HUES48 (cell line): ENCODE results near the gene PARD3.
A peak's percentile ranks its signal among the peaks of the same experiment; 100 is the strongest.
"Not testable (repeated sequence)": the region's sequence is repeated elsewhere in the genome, so short reads cannot be mapped to it uniquely, and the experiment has no call there.

Experiments used
- H3K27ac ChIP-seq: one replicate; pipeline ENCODE4 v1.7.0; 2013; ENCODE audit warnings: low read depth, low read length, inconsistent platforms
- H3K27me3 ChIP-seq: 2 replicates; pipeline ENCODE4 v1.6.1; 2013; ENCODE audit warnings: mild to moderate bottlenecking, low read length; ENCODE audit not compliant: control insufficient read depth, insufficient read depth
- H3K36me3 ChIP-seq: 2 replicates; pipeline ENCODE4 v1.6.1; 2013; ENCODE audit warnings: low read length; ENCODE audit not compliant: control insufficient read depth, insufficient read depth
- H3K4me1 ChIP-seq: 2 replicates; pipeline ENCODE4 v1.6.1; 2013; ENCODE audit warnings: mild to moderate bottlenecking, low read length; ENCODE audit not compliant: control insufficient read depth, insufficient read depth
- H3K4me3 ChIP-seq: 2 replicates; pipeline ENCODE4 v1.5.1; 2013; ENCODE audit warnings: mild to moderate bottlenecking, low read depth, low read length
- H3K9ac ChIP-seq: 2 replicates; pipeline ENCODE4 v1.6.1; 2013; ENCODE audit warnings: mild to moderate bottlenecking, low read depth, low read length, moderate library complexity
- H3K9me3 ChIP-seq: 2 replicates; pipeline ENCODE4 v1.6.1; 2013; ENCODE audit warnings: low read length; ENCODE audit not compliant: control insufficient read depth, insufficient read depth

Gene PARD3

DNA sequence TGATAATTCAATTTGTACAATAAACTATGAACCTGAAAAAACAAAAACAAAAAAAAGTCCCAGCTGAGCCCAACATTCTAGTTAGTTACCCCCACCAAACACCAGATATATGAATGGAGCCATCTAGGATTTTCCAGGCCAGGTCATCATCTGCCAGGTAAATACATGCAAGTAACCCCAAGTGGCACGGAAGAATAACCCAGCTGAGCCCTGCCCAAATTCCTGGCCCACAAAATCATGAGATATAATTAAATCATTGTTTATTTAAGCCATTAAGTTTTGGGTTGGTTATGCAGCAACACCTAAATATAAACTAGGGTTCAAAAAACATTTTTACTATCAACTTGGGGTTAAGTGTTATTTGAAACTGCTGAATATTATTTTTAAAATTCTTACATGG, 19.0 kb downstream of the PARD3 start:
- H3K9ac ChIP-seq, result no peak overlapping the region
- H3K4me1 ChIP-seq, result peaks cover 25% of the 10 kb centered on the region
- H3K9me3 ChIP-seq, result no peaks in the 10 kb centered on the region
- no peaks in the 10 kb centered on the region for H3K36me3 ChIP-seq
- no peak overlapping the region for H3K27ac ChIP-seq
- H3K27me3 ChIP-seq, result no peaks in the 10 kb centered on the region
- no peak overlapping the region for H3K4me3 ChIP-seq

GRCh38 chr10:34795334-34795733, 19.8 kb downstream of the PARD3 start:
- H3K27me3 ChIP-seq, result no peaks in the 10 kb centered on the region
- H3K27ac ChIP-seq, result no peak overlapping the region
- no peaks in the 10 kb centered on the region for H3K36me3 ChIP-seq
- H3K9me3 ChIP-seq, result no peaks in the 10 kb centered on the region
- peaks cover 18% of the 10 kb centered on the region for H3K4me1 ChIP-seq
- H3K4me3 ChIP-seq, result no peak overlapping the region
- H3K9ac ChIP-seq, result no peak overlapping the region

DNA sequence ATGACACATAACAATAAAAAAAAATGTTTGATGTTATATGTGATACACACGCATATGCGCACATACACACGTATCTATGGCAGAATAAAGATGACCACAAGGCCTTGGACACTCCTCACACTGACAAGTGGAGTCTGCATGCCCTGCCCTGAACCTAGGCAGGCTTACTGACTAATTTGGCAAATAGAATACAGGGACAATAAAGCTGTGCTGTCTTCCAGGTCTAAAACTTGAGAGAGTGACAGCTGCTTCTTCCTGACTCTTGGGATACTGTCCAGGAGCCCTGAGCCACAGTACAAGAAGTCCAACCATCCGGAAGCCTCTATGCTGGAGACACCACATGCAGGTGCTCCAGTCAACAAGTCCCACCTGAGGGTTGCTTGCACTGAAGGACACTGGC, 20.3 kb downstream of the PARD3 start:
- peaks cover 21% of the 10 kb centered on the region for H3K4me1 ChIP-seq
- no peaks in the 10 kb centered on the region for H3K36me3 ChIP-seq
- no peaks in the 10 kb centered on the region for H3K27me3 ChIP-seq
- no peaks in the 10 kb centered on the region for H3K9me3 ChIP-seq
- no peak overlapping the region for H3K9ac ChIP-seq
- H3K4me3 ChIP-seq, result no peak overlapping the region
- H3K27ac ChIP-seq, result no peak overlapping the region

DNA sequence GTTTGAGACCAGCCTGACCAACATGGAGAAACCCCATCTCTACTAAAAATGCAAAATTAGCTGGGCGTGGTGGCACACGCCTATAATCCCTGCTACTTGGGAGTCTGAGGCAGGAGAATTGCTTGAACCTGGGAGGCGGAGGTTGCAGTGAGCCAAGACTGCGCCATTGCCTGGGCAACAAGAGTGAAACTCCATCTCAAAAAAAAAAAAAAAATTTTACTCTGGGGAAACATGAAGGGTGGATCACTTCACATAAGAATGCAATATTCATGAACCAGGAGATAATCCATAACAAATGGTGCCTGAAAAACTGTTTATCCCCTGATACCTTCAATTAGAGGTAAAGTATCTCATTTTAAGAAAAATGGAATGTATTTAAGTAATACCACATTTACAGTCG, 21.5 kb downstream of the PARD3 start:
- not testable (repeated sequence) for H3K27me3 ChIP-seq, H3K27ac ChIP-seq, H3K9me3 ChIP-seq, H3K36me3 ChIP-seq, H3K4me3 ChIP-seq, H3K9ac ChIP-seq
- H3K4me1 ChIP-seq, result peaks cover 21% of the 10 kb centered on the region

- no peaks in the 10 kb centered on the region for H3K9me3 ChIP-seq
- no peak overlapping the region for H3K27ac ChIP-seq
- H3K4me3 ChIP-seq, result no peak overlapping the region
- no peaks in the 10 kb centered on the region for H3K27me3 ChIP-seq
- peaks cover 21% of the 10 kb centered on the region for H3K4me1 ChIP-seq
- no peak overlapping the region for H3K9ac ChIP-seq
- H3K36me3 ChIP-seq, result no peaks in the 10 kb centered on the region
Observed at GRCh38 chr10:34792881-34793280, 22.2 kb downstream of the PARD3 start.

- Histone ChIP-seq H3K4me3 (no peak overlapping the region), H3K9ac (no peak overlapping the region), H3K36me3 (no peaks in the 10 kb centered on the region), H3K9me3 (no peaks in the 10 kb centered on the region), H3K27ac (no peak overlapping the region), H3K4me1 (peaks cover 21% of the 10 kb centered on the region), H3K27me3 (no peaks in the 10 kb centered on the region)
Observed at GRCh38 chr10:34791947-34792346, 23.1 kb downstream of the PARD3 start.

- H3K9ac ChIP-seq, result no peak overlapping the region
- no peak overlapping the region for H3K27ac ChIP-seq
- H3K36me3 ChIP-seq, result no peaks in the 10 kb centered on the region
- no peaks in the 10 kb centered on the region for H3K9me3 ChIP-seq
- peaks cover 24% of the 10 kb centered on the region for H3K4me1 ChIP-seq
- no peaks in the 10 kb centered on the region for H3K27me3 ChIP-seq
- H3K4me3 ChIP-seq, result no peak overlapping the region
Observed at GRCh38 chr10:34791228-34791627, 23.9 kb downstream of the PARD3 start.

DNA sequence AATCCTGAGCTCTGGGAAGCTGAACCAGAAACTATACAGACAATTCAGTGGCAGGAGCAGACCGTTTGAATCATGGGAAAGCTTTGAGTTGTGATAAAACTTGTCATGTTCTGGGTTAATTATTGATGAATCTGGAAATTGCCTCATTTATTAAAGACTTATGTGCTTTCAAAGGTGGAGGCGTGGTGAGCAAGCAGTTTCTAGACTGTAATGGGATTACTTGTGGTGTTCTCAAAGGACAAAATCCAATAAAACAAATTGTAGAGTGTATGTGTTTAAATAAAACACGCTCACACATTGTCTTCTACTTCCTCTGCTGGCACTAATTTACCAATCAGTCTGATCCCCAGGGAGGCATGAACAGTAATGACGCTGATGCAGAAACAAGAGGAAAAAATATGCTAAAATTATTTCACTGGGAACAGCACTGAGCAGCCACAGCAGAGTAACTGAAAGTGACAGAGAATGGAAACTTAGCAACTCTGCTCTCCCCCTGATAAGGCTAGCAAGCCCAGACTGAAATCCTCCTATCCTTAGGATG, 25.1 kb downstream of the PARD3 start:
- Histone ChIP-seq H3K36me3 (no peaks in the 10 kb centered on the region), H3K9ac (0 out of 2 replicates have a peak overlapping the region, but pooled peaks have one; percentile 6), H3K9me3 (no peaks in the 10 kb centered on the region), H3K4me1 (peaks cover 26% of the 10 kb centered on the region), H3K4me3 (no peak overlapping the region), H3K27ac (no peak overlapping the region), H3K27me3 (no peaks in the 10 kb centered on the region)

DNA sequence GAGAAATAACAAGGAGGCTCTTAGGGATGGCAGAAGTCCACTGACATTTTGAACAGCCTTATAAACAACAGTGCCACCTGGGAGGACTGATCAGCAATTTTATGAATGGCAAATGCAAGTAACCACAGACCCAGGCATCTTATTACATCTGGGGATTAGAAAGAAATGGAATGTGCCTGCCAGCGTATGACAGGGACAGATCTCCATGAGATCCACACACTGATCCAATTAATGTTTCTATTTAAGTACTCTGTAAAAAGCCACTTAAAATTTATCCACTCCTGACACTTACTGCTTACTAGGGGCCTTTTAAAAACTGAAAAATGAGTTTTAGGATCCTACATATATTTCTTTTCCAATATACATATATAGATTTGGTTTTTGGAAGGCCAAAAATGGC, 28.6 kb downstream of the PARD3 start:
- Histone ChIP-seq H3K4me1 (peaks cover 17% of the 10 kb centered on the region), H3K27ac (no peak overlapping the region), H3K9me3 (no peaks in the 10 kb centered on the region), H3K9ac (no peak overlapping the region), H3K4me3 (no peak overlapping the region), H3K36me3 (no peaks in the 10 kb centered on the region), H3K27me3 (no peaks in the 10 kb centered on the region)

DNA sequence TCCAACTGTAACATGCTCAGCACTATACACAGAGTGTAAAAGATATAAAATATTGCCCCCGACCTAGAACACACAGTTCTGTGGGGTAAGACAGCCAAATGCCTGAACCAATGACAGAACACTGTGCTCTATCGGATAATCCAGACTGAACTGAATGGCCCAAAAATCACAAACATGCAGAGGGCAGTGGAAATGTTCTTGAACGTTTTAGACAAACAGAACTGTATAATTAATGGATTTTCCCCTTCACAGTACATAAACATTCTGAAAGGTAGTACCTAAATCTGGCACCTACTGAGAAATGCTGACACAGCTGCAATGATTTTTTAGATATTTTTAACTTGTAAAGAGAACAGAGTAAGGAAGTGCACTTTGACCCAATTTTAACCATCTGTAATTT, 33.4 kb downstream of the PARD3 start:
- Histone ChIP-seq H3K9me3 (no peaks in the 10 kb centered on the region), H3K36me3 (no peaks in the 10 kb centered on the region), H3K4me1 (peaks cover 37% of the 10 kb centered on the region), H3K9ac (no peak overlapping the region), H3K27ac (no peak overlapping the region), H3K27me3 (no peaks in the 10 kb centered on the region), H3K4me3 (no peak overlapping the region)

DNA sequence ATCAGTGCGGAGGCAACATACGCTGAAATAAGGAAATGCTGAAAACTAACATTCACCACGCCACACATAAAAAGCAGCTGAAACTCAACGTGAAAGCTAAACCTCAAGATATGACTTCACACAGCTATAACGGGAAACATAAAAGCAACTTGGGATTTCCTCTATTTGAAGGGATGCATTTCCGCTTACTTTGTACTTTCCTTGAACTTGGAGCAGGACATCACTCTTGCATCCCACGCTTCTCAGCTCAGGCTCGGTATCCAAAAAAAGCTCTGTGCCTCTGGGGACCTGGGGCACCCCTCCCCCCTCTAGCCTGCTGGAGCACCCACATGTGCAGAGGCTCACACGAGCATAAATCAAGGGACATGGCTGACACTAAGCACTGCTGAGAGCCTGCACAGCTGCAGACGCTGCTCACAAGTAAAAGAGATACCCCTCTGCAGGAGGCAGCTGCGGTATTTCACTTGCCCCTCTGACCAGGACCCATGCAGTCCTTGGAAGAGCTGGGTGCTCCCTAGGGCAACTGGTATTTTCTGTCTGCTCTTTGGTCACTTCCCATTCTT, 34.2 kb downstream of the PARD3 start:
- Histone ChIP-seq H3K4me3 (no peak overlapping the region), H3K4me1 (peaks cover 31% of the 10 kb centered on the region), H3K27me3 (no peaks in the 10 kb centered on the region), H3K9ac (no peak overlapping the region), H3K9me3 (no peaks in the 10 kb centered on the region), H3K27ac (no peak overlapping the region), H3K36me3 (no peaks in the 10 kb centered on the region)
